GM19395 (cell line): ENCODE results near the gene ITM2B.
A peak's percentile ranks its signal among the peaks of the same experiment; 100 is the strongest.
"Not testable (repeated sequence)": the region's sequence is repeated elsewhere in the genome, so short reads cannot be mapped to it uniquely, and the experiment has no call there.

Source experiments
- ATAC-seq: cut with Tn5 transposase; IDR thresholded peaks from one replicate; pipeline ENCODE4 v1.9.1; 2021; ENCODE audit warnings: mild to moderate bottlenecking, moderate library complexity; ENCODE audit not compliant: unreplicated experiment

Gene ITM2B

GRCh38 chr13:48233046-48233888, at the start of gene ITM2B:
Gene ITM2B (plus strand): TSS chr13:48233206. CDS start chr13:48233361, 155 bp downstream.
- peak; percentile 58 for ATAC-seq

DNA sequence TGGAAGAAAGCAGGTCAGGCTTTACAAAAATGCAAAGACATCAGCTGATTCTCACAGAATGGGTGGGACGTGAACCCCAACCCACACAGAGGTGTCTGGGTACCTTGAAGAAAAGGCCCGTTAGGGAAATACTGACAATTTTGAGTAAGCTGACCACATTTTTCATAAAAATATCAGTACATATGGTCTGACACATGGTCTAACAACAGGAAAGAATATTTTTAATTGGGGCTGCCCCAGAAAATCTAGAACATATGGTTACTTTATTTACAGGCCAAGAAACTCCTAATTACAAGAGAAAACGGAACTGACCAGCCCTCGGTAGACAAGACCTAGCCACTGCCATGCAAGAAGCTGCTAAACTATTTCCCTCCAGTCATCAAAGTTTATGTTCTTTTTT, 48.7 kb upstream of the ITM2B start:
- peak; percentile 55 for ATAC-seq

GRCh38 chr13:48185018-48185417, 48.0 kb upstream of the ITM2B start:
- no peak for ATAC-seq

DNA sequence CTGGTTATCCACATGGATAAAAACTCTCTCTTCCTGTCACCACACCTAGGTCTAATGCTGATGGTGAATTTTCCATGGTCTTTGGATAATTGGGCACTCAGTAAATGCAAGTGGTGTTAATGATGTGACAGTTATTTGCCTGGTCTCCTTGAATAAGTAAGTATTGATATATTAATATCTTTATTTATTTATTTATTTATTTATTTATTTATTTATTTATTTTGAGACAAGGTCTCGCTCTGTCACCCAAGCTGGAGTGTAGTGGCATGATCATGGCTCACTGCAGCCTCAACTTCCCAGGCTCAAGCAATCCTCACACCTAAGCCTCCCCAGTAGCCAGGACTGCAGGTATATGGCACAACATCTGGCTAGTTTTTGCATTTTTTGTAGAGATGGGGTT, 46.3 kb upstream of the ITM2B start:
- ATAC-seq = no peak

DNA sequence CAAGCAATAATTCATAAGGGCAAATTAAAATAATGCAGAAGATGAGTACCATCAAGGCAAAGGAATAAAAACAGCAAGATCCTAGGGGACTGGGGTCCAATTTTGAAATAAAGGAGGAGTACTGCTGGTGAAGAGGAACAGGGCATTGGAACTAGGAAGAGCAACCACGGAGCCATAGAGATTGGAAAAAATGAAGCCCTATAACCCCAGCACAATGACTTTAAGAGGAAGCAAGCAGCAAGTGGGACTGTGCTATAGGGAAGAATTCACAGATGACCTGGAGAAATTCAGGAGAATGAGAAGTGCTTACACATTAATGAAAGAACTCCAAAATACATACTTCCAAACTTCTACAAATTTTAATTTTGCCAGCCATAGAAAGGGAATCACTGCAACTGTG, 44.9 kb upstream of the ITM2B start:
- no peak for ATAC-seq

- ATAC-seq = no peak
Measured at GRCh38 chr13:48188601-48189000, 44.4 kb upstream of the ITM2B start.

DNA sequence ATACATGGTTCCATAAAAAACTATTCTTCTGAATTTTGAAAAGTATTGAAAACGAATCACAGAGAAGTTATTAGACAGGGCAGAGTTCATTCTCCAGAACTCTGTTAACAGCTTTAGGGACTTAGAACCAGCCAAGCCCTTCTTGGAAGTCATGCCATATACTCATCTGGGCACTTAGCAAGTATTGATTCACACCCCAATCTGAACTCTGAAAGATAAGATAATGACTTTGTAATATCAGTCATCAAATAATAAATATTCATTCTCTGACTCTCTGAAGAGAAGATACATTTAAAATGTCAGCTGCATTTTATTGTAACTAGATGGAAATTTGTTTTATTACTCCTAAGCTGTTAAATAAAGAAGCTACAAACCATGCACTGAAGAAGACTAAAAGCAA, 43.8 kb upstream of the ITM2B start:
- ATAC-seq = no peak

- no peak for ATAC-seq
Measured at GRCh38 chr13:48192411-48192935, 40.5 kb upstream of the ITM2B start.

GRCh38 chr13:48194379-48194754, 38.6 kb upstream of the ITM2B start:
- ATAC-seq = peak; percentile 61

- ATAC-seq = no peak
Measured at GRCh38 chr13:48199404-48199946, 33.5 kb upstream of the ITM2B start.

DNA sequence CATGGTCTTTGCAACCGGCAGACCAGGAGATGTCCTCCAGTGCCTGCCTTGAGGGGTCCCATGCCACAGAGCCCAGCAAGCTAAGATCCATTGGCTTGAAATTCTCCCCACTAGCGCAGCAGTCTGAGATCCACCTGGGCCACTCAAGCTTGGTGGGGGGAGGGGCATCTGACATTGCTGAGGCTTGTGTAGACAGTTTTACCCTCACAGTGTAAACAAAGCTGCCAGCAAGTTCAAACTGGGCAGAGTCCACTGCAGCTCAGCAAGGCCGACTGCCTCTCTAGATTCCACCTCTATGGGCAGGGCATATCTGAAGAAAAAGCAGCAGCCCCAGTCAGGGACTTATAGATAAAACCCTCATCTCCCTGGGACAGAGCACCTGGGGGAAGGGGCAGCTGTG, 32.0 kb upstream of the ITM2B start:
- no peak for ATAC-seq

- not testable (repeated sequence) for ATAC-seq
Measured at GRCh38 chr13:48207207-48207606, 25.8 kb upstream of the ITM2B start.

- no peak for ATAC-seq
Measured at GRCh38 chr13:48210178-48210577, 22.8 kb upstream of the ITM2B start.

GRCh38 chr13:48214519-48215121, 18.4 kb upstream of the ITM2B start:
- no peak for ATAC-seq

- not testable (repeated sequence) for ATAC-seq
Measured at GRCh38 chr13:48215511-48216203, 17.3 kb upstream of the ITM2B start.

DNA sequence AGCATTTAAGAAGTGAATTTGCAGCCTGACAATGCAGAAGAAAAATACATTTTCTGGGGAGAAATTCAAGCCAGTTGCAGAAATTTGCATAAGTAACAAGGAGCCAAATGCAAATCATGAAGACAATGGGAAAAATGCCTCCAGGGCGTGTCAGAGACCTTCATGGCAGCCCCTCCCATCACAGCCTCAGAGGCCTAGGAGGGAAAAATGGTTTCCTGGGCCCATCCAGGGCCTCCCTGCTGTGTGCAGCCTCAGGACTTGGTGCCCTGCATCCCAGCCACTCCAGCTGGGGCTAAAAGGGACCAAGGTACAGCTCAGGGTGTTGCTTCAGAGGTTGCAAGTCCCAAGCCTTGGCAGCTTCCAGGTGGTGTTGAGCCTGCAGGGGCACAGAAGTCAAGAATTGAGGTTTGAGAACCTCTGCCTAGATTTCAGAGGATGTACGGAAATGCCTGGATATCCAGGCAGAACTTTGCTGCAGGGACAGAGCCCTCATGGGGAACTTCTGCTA, 16.7 kb upstream of the ITM2B start:
- no peak for ATAC-seq

DNA sequence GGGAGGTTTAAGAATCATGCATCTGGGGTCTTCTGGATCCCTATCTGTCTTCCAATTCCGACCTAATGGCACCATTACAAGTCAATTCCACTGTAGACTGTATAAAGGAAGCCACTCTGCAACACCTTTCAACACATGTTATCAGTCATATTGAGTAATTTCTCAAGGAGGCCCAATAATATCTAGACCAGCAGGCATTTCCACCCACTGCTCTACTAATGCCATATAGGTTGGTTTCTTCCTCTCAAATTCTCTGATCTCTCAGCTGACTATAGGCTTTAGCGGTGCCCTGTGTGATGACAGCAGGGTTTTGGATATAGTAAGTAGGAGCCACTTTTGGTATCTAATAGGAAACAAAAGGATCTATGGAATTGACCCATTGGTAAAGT, 12.4 kb upstream of the ITM2B start:
- ATAC-seq = no peak

DNA sequence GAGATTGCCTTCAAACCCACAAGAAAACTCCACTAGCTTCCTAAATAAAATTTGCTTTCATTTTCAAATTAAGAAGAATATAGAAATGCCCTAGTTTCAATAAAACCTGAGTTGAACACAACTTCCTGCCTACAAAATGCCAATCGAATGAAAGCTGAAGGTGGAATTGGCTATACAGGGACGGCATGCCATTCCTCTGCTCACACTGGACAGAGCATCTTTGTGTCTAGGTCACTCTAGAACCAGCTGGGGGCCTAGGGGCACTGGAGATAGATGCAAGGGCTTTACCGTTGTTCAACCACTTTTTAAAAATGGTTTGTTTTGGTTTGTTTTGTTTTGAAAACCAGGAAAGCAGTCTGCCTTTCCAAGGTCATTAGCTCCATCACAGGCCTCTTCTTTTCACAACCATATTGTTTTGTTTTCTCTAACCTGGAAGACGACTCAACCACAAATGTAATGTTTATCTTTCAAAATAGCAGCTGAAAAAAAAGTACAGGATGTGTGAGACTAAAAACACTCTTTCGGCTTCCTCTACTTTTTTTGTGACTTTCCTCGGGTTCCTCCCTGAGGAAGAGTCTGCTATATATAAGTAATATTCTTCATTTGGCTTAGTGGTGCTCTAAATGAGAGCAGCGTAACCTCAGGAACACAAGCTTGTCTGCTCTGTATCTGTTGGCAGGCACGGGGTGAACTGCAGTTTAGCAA, 11.9 kb upstream of the ITM2B start:
- no peak for ATAC-seq

DNA sequence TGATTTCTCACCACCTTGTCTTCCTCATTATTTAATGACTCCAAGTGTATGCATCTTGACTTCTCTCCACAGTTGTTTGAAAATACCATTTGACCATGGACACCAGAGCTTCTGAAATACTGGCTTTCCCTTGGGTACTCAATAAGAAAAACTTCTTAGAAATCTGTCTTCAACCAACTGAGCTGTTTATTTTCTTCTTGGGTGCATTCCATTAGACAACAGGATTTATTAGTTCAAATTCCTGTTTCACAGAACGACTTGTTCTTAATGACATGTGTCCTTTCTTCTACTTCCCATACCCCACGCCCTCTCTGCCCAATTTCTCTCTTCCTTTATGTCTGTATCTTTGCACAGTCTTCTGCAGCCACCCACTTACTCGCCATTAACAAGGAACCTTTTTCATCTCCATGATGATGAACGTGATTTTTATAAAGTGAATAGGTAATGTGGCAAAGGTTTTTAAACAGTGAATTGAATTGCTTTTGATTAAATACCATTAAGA, 11.3 kb upstream of the ITM2B start:
- ATAC-seq = no peak
